ENCODE results near the gene GBGT1. TPM values are rescaled to one million over a fixed set of nuclear protein-coding genes. Genes with fewer than 3 reads are reported as not detected.
"Not testable (repeated sequence)": the region's sequence is repeated elsewhere in the genome, so short reads cannot be mapped to it uniquely, and the experiment has no call there.

Gene GBGT1
- total RNA-seq, 2 donors from 2014 or later, result 2.2 to 2.3 TPM

DNA sequence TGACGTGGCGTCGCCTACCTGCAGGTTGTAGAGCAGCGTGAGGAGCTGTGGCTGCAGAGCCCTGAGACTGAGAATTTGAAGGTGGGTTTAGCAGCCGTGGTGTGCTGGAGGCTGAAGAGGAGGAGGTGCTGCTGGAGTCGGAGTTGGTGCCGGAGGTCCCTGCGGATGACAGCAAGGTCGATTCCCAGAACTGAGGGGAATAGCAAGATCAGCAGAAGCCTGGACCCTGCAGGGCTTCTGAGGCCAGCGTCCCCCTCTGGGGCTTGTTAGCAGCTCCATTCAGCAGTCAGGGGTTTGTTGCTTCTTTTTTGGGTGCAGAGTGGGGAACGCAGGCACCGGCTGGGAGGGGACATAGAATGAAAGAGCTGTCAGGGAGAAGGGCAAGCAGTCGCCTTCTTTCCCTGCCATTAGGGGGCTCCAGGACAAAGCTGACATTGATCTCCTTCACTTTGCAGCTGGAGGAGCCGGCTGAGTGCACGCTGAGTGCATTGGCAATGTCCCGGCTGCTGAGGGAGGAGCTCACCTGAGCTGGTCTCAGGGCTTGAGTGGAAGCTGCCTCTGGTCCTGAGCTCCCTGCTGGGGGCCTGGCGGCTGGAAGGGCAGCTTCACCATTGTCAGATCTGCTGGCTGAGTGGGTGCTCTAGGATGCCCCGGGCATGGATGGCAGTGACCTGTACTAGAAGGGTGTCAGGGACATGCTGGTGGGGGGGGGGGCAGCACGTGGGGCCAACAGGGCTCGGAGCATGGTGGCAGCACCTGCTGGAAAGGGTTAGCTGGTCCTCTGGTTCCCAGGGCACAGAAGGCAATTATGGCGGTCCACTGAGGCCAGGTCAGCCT is 24.5 kb upstream of the GBGT1 start:
- DNase-seq (no peak), ATAC-seq (no peak)
- Mint-ChIP-seq H3K4me3 (no peak overlapping the region), H3K27ac (no peak overlapping the region), H3K36me3 (ENCODE audit: low read depth) (peaks cover 3% of the 10 kb centered on the region), H3K27me3 (peaks cover 40% of the 10 kb centered on the region), H3K4me1 (peaks cover 10% of the 10 kb centered on the region)
- no peaks in the 10 kb centered on the region for H3K9me3 ChIP-seq (ENCODE audit: control insufficient read depth, low read length, poor library complexity, severe bottlenecking)

DNA sequence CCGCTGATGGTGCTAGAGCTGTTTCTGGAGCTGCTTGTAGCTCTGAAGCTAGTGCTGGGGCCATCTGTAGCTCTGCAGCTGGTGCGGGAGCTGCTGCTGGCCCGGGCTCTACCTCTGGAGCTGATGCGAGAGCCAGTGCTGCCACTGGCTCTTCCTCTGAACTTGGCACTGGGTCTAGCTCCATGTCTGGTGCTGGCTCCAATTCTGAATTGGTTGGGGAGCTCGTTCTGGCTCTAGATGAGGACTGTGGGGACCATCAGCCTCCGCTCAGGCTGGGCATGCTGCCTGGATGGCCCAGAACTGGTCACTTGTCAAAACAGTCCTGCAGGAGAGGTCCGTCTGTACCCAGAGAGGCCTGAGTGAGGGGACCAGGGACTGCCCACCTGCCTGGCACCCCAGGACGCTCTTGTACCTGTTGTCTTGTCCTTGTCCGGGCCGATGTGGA is 23.9 kb upstream of the GBGT1 start:
- peaks cover 10% of the 10 kb centered on the region for H3K4me1 Mint-ChIP-seq
- H3K27me3 Mint-ChIP-seq, result peaks cover 40% of the 10 kb centered on the region
- DNase-seq (no peak), ATAC-seq (no peak)
- H3K4me3 Mint-ChIP-seq, result no peak overlapping the region
- no peak overlapping the region for H3K27ac Mint-ChIP-seq
- H3K9me3 ChIP-seq (ENCODE audit: control insufficient read depth, low read length, poor library complexity, severe bottlenecking), result no peaks in the 10 kb centered on the region
- peaks cover 3% of the 10 kb centered on the region for H3K36me3 Mint-ChIP-seq (ENCODE audit: low read depth)

DNA sequence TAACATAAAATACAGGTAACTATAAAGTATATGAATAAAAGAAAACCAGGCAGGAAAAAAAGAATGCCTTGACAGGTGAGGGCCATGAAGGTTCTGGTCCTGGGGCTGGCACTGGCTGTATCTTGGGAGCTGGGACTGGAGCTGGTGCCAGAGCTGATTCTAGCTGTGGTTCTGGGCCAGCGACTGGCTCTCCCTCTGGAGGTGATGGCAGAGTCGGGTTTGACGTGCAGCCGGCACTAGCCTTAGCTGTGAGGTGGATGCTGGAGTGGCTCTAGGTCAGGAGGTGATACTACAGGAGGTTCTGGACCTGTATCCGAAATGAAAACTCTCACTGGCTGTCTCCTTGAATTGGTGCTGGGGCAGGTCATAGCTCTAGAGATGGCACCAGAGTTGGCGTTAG is 23.0 kb upstream of the GBGT1 start:
- ATAC-seq (no peak), DNase-seq (no peak)
- H3K4me1 Mint-ChIP-seq, result peaks cover 10% of the 10 kb centered on the region
- H3K4me3 Mint-ChIP-seq, result no peak overlapping the region
- H3K36me3 Mint-ChIP-seq (ENCODE audit: low read depth), result peaks cover 3% of the 10 kb centered on the region
- H3K9me3 ChIP-seq (ENCODE audit: control insufficient read depth, low read length, poor library complexity, severe bottlenecking), result no peaks in the 10 kb centered on the region
- H3K27ac Mint-ChIP-seq, result no peak overlapping the region
- H3K27me3 Mint-ChIP-seq, result peaks cover 45% of the 10 kb centered on the region

DNA sequence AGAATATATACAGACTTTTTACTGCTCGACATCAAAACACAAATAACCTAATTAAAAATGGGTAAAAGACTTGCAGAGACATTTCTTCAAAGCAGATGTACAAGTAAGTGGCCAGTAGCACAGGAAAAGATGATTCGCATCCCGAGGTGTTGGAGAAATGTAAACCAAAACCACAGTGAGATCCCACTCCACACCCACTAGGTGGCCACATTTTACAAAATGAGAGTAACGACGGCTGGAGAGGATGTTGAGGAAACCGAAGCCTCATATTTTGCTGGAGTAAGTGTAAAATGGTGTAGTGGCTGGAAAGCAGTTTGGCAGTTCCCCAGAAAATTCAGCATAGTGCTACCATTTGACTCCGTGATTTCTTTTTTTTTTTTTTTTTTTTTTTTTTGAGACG is 21.3 kb upstream of the GBGT1 start:
- peak; percentile 57 for ATAC-seq
- peaks cover 50% of the 10 kb centered on the region for H3K27me3 Mint-ChIP-seq
- H3K36me3 Mint-ChIP-seq (ENCODE audit: low read depth), result peaks cover 3% of the 10 kb centered on the region
- peaks cover 10% of the 10 kb centered on the region for H3K4me1 Mint-ChIP-seq
- H3K9me3 ChIP-seq (ENCODE audit: control insufficient read depth, low read length, poor library complexity, severe bottlenecking), result no peaks in the 10 kb centered on the region
- H3K4me3 Mint-ChIP-seq, result peak overlapping the region; percentile 12
- peak overlapping the region; percentile 19 for H3K27ac Mint-ChIP-seq
- DNase-seq, result no peak

DNA sequence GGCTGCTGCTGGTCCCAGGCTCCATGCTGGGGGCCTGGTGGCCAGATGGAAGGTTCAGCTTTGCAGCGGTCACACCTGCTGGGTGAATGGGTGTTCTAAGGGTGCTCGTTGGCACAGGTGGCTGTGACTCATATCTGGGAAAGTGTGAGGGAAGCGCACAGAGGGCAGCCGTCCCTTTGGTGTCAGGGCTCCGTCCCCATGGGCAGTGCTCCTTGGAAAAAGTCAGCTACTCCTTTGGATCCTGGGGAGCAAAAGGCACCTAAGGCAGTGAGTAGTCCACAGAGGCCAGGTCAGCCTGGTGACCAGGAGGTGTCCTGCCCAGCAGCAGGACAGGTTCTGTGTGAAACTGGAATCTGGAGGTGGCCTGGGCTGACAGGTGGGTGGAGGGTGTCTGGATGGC is 18.4 kb upstream of the GBGT1 start:
- no peak for DNase-seq
- H3K27me3 Mint-ChIP-seq, result peaks cover 37% of the 10 kb centered on the region
- H3K4me3 Mint-ChIP-seq, result no peak overlapping the region
- H3K27ac Mint-ChIP-seq, result no peak overlapping the region
- H3K4me1 Mint-ChIP-seq, result peaks cover 7% of the 10 kb centered on the region
- H3K36me3 Mint-ChIP-seq (ENCODE audit: low read depth), result peaks cover 3% of the 10 kb centered on the region
- ATAC-seq, result no peak
- no peaks in the 10 kb centered on the region for H3K9me3 ChIP-seq (ENCODE audit: control insufficient read depth, low read length, poor library complexity, severe bottlenecking)

DNA sequence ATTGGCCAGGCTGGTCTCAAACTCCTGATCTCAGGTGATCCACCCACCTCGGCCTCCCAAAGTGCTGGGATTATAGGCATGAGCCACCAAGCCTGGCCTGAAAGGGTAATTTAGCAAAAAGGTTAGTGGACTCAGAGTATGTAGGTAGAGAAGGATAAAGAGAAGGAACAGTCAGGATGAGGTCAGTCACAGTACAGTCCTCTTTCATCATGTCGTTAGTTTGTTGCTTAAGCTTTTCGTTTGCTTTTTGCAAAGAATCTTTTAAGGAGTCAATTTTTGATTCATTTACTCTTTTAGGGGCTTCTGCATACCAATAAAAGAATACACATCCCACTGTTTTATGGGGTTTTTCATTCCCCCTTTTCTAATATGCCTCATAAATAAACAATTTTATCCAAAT is 17.8 kb upstream of the GBGT1 start:
- Mint-ChIP-seq H3K36me3 (ENCODE audit: low read depth) (peaks cover 3% of the 10 kb centered on the region), H3K4me1 (peaks cover 7% of the 10 kb centered on the region), H3K27ac (no peak overlapping the region), H3K27me3 (peaks cover 37% of the 10 kb centered on the region), H3K4me3 (no peak overlapping the region)
- no peaks in the 10 kb centered on the region for H3K9me3 ChIP-seq (ENCODE audit: control insufficient read depth, low read length, poor library complexity, severe bottlenecking)
- ATAC-seq, result no peak
- no peak for DNase-seq

DNA sequence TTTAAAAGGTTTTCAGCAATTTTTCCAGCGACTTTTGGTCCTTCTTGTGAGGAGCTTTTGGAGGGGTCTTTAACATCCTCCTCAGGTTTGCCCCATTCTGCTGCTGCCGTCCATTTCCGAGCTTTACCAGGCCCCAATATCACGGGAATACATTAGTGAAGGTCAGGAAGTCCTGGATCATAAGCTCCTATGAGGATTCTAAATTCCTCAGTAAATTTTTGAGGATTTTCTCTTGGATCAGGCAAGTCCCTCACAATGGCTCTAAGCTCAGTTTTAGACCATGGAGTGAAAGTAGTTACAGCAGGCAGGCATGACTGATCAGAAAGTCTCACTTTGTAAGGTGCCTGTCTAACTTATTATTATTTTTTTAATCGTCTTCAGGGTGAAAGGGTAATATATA is 17.2 kb upstream of the GBGT1 start:
- DNase-seq, result no peak
- no peaks in the 10 kb centered on the region for H3K9me3 ChIP-seq (ENCODE audit: control insufficient read depth, low read length, poor library complexity, severe bottlenecking)
- H3K4me3 Mint-ChIP-seq, result no peak overlapping the region
- ATAC-seq, result no peak
- H3K36me3 Mint-ChIP-seq (ENCODE audit: low read depth), result peaks cover 3% of the 10 kb centered on the region
- H3K27me3 Mint-ChIP-seq, result peaks cover 33% of the 10 kb centered on the region
- no peak overlapping the region for H3K27ac Mint-ChIP-seq
- peaks cover 5% of the 10 kb centered on the region for H3K4me1 Mint-ChIP-seq

DNA sequence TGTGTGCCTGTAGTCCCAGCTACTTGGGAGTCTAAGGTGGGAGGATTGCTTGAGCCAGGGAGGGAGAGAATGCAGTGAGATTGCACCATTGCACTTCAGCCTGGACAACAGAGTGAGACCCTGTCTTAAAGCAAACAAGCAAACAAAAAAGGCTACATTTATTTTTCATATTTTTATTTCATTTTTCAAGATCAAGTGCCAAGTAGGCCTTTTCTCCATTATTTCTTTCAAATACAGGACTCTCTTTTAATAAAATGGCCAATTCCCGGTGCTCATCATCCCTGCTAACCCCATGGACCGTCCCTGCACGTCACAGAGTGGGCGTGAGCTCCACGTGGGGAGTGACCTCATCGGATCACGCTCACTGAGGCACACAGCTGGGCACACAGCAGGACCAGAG is 9.3 kb upstream of the GBGT1 start:
- Mint-ChIP-seq H3K36me3 (ENCODE audit: low read depth) (no peaks in the 10 kb centered on the region), H3K4me1 (no peaks in the 10 kb centered on the region), H3K27me3 (peaks cover 6% of the 10 kb centered on the region), H3K4me3 (no peak overlapping the region), H3K27ac (no peak overlapping the region)
- H3K9me3 ChIP-seq (ENCODE audit: control insufficient read depth, low read length, poor library complexity, severe bottlenecking), result no peaks in the 10 kb centered on the region
- DNase-seq, result no peak
- no peak for ATAC-seq

DNA sequence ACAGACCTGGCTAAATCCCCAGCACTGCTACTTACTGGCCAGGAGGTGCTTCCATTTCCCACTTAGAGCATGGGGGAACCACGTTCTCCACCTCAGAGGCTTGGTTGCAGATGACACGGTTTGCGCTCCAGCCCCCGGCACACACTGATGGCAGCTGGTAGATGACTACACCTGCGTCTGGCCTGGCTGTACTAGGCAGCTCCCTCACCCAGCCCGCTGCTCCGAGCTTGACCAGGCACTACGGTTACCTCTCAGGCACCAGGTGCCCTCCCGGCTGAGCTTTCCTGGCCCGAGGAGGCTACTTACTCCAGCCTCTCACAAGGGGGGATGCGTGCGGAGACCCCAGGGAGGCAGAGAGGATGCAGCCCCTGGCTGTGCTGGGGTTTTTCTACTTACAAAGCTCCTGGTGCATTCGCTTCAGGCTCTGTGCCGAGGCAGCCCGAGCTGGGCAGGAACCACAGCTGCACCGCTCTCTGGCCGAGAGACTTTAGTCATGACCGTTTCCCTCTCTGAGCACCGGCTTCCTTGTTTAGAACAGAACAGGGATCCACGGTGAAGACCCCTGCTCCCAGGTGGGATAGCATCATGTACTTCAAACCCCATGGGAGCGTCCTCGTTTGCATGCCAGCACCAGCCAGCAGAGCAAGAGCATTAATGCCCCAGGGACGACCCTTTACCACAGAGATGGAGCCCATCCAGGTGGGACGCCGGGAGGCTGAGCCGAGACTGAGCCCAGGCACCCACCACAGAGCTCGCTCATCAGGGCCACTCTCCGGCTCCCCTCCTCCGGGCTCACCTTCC is 7.6 kb upstream of the GBGT1 start:
- Mint-ChIP-seq H3K36me3 (ENCODE audit: low read depth) (no peaks in the 10 kb centered on the region), H3K27me3 (peaks cover 6% of the 10 kb centered on the region), H3K4me1 (no peaks in the 10 kb centered on the region), H3K27ac (peak overlapping the region; percentile 41), H3K4me3 (no peak overlapping the region)
- no peaks in the 10 kb centered on the region for H3K9me3 ChIP-seq (ENCODE audit: control insufficient read depth, low read length, poor library complexity, severe bottlenecking)
- DNase-seq (no peak), ATAC-seq (no peak)

DNA sequence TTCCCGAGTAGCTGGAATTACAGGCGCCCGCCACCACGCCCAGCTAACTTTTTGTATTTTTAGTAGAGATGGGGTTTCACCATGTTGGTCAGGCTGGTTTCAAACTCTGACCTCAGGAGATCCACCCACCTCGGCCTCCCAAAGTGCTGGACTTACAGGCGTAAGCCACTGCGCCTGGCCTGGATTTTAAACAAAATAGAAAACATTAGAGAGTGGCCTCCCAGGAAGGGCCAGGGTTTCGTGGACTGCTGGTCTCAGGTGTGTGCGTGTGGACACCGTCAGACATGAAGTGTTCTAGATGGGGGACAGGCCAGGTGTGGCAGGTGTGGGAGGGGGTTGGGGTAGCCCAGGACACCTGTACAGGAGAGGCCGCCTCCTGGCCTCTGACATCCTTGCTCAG is 7.0 kb upstream of the GBGT1 start:
- Mint-ChIP-seq H3K4me1 (no peaks in the 10 kb centered on the region), H3K36me3 (ENCODE audit: low read depth) (no peaks in the 10 kb centered on the region), H3K27ac (no peak overlapping the region), H3K27me3 (peaks cover 6% of the 10 kb centered on the region), H3K4me3 (no peak overlapping the region)
- DNase-seq, result no peak
- no peaks in the 10 kb centered on the region for H3K9me3 ChIP-seq (ENCODE audit: control insufficient read depth, low read length, poor library complexity, severe bottlenecking)
- ATAC-seq, result no peak

DNA sequence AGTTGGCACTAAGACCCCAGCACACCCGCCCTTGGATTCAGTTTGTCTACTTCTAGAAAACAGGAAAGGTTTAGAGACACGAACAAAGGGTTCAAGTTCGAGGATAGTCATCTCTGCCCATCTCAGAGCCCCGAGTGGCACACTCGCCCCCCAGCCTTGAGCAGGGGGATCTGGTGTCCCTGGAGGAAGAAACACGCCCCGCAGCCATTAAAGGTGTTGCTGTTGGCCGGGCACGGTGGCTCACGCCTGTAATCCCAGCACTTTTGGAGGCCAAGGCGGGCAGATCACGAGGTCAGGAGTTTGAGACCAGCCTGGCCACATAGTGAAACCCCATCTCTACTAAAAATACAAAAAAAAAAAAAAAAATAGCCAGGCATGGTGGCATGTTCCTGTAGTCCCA is 6.0 kb upstream of the GBGT1 start:
- not testable (repeated sequence) for H3K4me1 Mint-ChIP-seq; H3K27me3 Mint-ChIP-seq; H3K4me3 Mint-ChIP-seq; DNase-seq; H3K9me3 ChIP-seq (ENCODE audit: control insufficient read depth, low read length, poor library complexity, severe bottlenecking); H3K27ac Mint-ChIP-seq; ATAC-seq; H3K36me3 Mint-ChIP-seq (ENCODE audit: low read depth)

DNA sequence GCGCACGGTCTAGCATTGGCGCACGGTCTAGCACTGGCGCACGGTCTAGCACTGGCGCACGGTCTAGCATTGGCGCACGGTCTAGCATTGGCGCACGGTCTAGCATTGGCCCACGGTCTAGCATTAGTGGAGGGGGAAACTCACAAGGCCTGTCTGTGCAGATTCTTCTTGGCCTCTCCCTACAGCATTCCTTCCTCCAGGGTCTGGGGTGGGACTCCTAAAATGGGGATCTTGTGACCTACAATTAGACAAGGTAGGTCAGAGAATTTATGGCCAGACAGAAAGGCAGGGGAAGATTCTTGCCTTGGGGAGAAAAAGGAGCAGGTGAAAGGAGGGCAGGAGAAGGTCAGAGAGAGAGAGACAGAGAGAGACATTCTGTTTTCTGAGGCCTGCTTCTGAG is 5.4 kb upstream of the GBGT1 start:
- no peaks in the 10 kb centered on the region for H3K36me3 Mint-ChIP-seq (ENCODE audit: low read depth)
- H3K4me1 Mint-ChIP-seq, result no peaks in the 10 kb centered on the region
- DNase-seq, result no peak
- H3K9me3 ChIP-seq (ENCODE audit: control insufficient read depth, low read length, poor library complexity, severe bottlenecking), result no peaks in the 10 kb centered on the region
- no peak overlapping the region for H3K27ac Mint-ChIP-seq
- no peak overlapping the region for H3K4me3 Mint-ChIP-seq
- peaks cover 6% of the 10 kb centered on the region for H3K27me3 Mint-ChIP-seq
- ATAC-seq, result no peak

DNA sequence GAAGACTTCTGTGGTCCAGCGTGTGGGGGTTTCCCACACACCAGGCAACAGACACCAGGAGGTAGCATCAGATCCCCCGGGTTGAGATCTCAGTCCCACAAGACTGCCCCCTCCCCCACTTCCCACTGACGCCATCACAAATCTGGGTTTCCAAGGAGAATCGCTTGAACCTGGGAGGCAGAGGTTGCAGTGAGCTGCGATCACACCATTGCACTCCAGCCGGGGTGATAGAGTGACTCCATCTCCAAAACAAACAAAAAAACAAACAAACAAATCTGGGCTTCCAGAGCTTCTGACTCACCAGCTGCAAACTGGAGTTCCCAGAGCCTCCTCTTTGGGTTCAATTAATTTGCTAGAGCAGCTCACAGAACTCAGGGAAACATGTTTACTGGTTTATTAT is 4.7 kb upstream of the GBGT1 start:
- Mint-ChIP-seq H3K4me3 (no peak overlapping the region), H3K27ac (no peak overlapping the region), H3K27me3 (peaks cover 6% of the 10 kb centered on the region), H3K4me1 (peaks cover 2% of the 10 kb centered on the region), H3K36me3 (ENCODE audit: low read depth) (no peaks in the 10 kb centered on the region)
- no peak for ATAC-seq
- no peaks in the 10 kb centered on the region for H3K9me3 ChIP-seq (ENCODE audit: control insufficient read depth, low read length, poor library complexity, severe bottlenecking)
- DNase-seq, result no peak

Data from T-helper 17 cell (primary cell).